WTC11 (cell line): ENCODE measurements around the gene BTBD2. TPM values are rescaled to one million over a fixed set of nuclear protein-coding genes. Genes with fewer than 3 reads are reported as not detected.
A peak's percentile ranks its signal among the peaks of the same experiment; 100 is the strongest.

Experiments
- ATAC-seq: fragments of 200-7000 bp; cut with Tn5 transposase; 2 replicates; pipeline ENCODE4 v1.10.0; 2021; ENCODE audit warnings: mild to moderate bottlenecking, moderate library complexity
- CTCF ChIA-PET: fragments of 300-600 bp; sonication (Branson Sonifier 250); formaldehyde crosslinking; loops from one replicate; lab custom pipeline; 2021; ENCODE audit warnings: antibody characterized with exemption; lab: Charles Lee
- POLR2A ChIA-PET: fragments of 350-600 bp; sonication (Branson Sonifier 250); formaldehyde crosslinking; loops from one replicate; lab custom pipeline; 2021; ENCODE audit warnings: antibody characterized with exemption; lab: Charles Lee
- DNase-seq: peaks from one replicate; pipeline ENCODE4 v3.0.0; 2021; ENCODE audit warnings: low spot score
- H3K27ac Mint-ChIP-seq: 2 replicates; pipeline ENCODE4 v1.8.0; 2021; ENCODE audit warnings: mixed read lengths
- H3K27me3 Mint-ChIP-seq: 2 replicates; pipeline ENCODE4 v1.8.0; 2021; ENCODE audit warnings: low read depth, mild to moderate bottlenecking, moderate library complexity, mixed read lengths
- H3K36me3 Mint-ChIP-seq: 2 replicates; pipeline ENCODE4 v1.8.0; 2021; ENCODE audit warnings: mixed read lengths
- H3K4me1 Mint-ChIP-seq: 2 replicates; pipeline ENCODE4 v1.8.0; 2022; ENCODE audit warnings: mixed read lengths
- H3K4me3 Mint-ChIP-seq: 2 replicates; pipeline ENCODE4 v1.8.0; 2021; ENCODE audit warnings: mild to moderate bottlenecking, moderate library complexity, mixed read lengths
- H3K9me3 Mint-ChIP-seq: 2 replicates; pipeline ENCODE4 v1.8.0; 2021; ENCODE audit warnings: mixed read lengths
- AR ChIP-seq: fragments of 250-450 bp; sonication (Bioruptor Pico); IDR thresholded peaks from 2 replicates; pipeline ENCODE4 v1.9.0; 2021; ENCODE audit warnings: mild to moderate bottlenecking
- E2F1 ChIP-seq: sonication (generic); formaldehyde crosslinking; IDR thresholded peaks from 2 replicates; pipeline ENCODE4 v1.8.0; 2022; ENCODE audit warnings: mild to moderate bottlenecking, missing genetic modification reagents
- GTF2I ChIP-seq: fragments of 250-450 bp; sonication (Bioruptor Pico); conservative IDR thresholded peaks from 2 replicates; pipeline ENCODE4 v1.4.0; 2021; ENCODE audit warnings: mild to moderate bottlenecking
- HMGXB4 ChIP-seq: sonication (generic); formaldehyde crosslinking; IDR thresholded peaks from 2 replicates; pipeline ENCODE4 v1.8.1; 2023; ENCODE audit warnings: mild to moderate bottlenecking, moderate library complexity, missing genetic modification reagents
- KAT7 ChIP-seq: sonication (generic); formaldehyde crosslinking; IDR thresholded peaks from 2 replicates; pipeline ENCODE4 v1.8.1; 2023; ENCODE audit warnings: missing genetic modification reagents, mild to moderate bottlenecking, borderline replicate concordance
- MAX ChIP-seq: sonication (generic); formaldehyde crosslinking; IDR thresholded peaks from 2 replicates; pipeline ENCODE4 v1.8.0; 2022; ENCODE audit warnings: mild to moderate bottlenecking, missing genetic modification reagents
- MLX ChIP-seq: sonication (generic); formaldehyde crosslinking; IDR thresholded peaks from 2 replicates; pipeline ENCODE4 v1.8.1; 2023; ENCODE audit warnings: mild to moderate bottlenecking, missing genetic modification reagents, moderate library complexity
- MXD4 ChIP-seq: fragments of 250-450 bp; sonication (Bioruptor Pico); IDR thresholded peaks from 2 replicates; pipeline ENCODE4 v1.8.0; 2021; ENCODE audit warnings: mild to moderate bottlenecking, moderate library complexity, borderline replicate concordance
- NR3C1 ChIP-seq: sonication (generic); formaldehyde crosslinking; conservative IDR thresholded peaks from 2 replicates; pipeline ENCODE4 v1.8.1; 2023; ENCODE audit warnings: low read depth, mild to moderate bottlenecking, missing genetic modification reagents
- ZBTB21 ChIP-seq: sonication (generic); formaldehyde crosslinking; IDR thresholded peaks from 2 replicates; pipeline ENCODE4 v1.8.1; 2023; ENCODE audit warnings: mild to moderate bottlenecking, missing genetic modification reagents, borderline replicate concordance
- ZBTB43 ChIP-seq: sonication (generic); formaldehyde crosslinking; IDR thresholded peaks from 2 replicates; pipeline ENCODE4 v1.8.1; 2023; ENCODE audit warnings: mild to moderate bottlenecking, missing genetic modification reagents
- ZNF281 ChIP-seq: sonication (generic); formaldehyde crosslinking; IDR thresholded peaks from 2 replicates; pipeline ENCODE4 v1.8.0; 2023; ENCODE audit warnings: mild to moderate bottlenecking, missing genetic modification reagents
- ZNF317 ChIP-seq: sonication (generic); formaldehyde crosslinking; IDR thresholded peaks from 2 replicates; pipeline ENCODE4 v1.8.1; 2023; ENCODE audit warnings: low read depth, mild to moderate bottlenecking, moderate library complexity, missing genetic modification reagents, borderline replicate concordance
- total RNA-seq: library from RNA; stranded (reverse); gene quantifications from 3 replicates; pipeline ENCODE4 v1.2.3, GENCODE V29; 2021

The BTBD2 gene
- total RNA-seq, 1 experiment from 2014 or later, result 106 TPM

- TF ChIP-seq AR (CRISPR knock-in tag), result no peak
- TF ChIP-seq MLX (CRISPR knock-in tag), result no peak
- TF ChIP-seq MAX (CRISPR knock-in tag), result no peak
- no peak for TF ChIP-seq HMGXB4 (CRISPR knock-in tag)
- no peak for TF ChIP-seq ZBTB43 (CRISPR knock-in tag)
- no peak for TF ChIP-seq NR3C1 (CRISPR knock-in tag)
- TF ChIP-seq E2F1, result no peak
- TF ChIP-seq ZBTB21 (CRISPR knock-in tag), result no peak
These were observed 66.0 kb downstream of the BTBD2 start (continued) for GRCh38 chr19:1949304-1950101.

- Mint-ChIP-seq H3K4me3 (no peak overlapping the region), H3K36me3 (peaks cover 3% of the 10 kb centered on the region; the same call in 1 of the 2 replicates), H3K4me1 (peaks cover 15% of the 10 kb centered on the region), H3K9me3 (no peaks in the 10 kb centered on the region), H3K27ac (no peak overlapping the region), H3K27me3 (no peaks in the 10 kb centered on the region)
- no peak for TF ChIP-seq MLX (CRISPR knock-in tag)
- no peak for TF ChIP-seq E2F1
- no peak for TF ChIP-seq KAT7 (CRISPR knock-in tag)
- no peak for TF ChIP-seq MXD4 (CRISPR knock-in tag)
- TF ChIP-seq ZNF317, result no peak
- no peak for TF ChIP-seq ZNF281 (CRISPR knock-in tag)
- TF ChIP-seq GTF2I (CRISPR knock-in tag), result no peak
- ChIA-PET POLR2A (no interaction called here), CTCF (interaction anchor here (0.7 kb wide), 1 partner anchor 94 kb away, joined by 3 read pairs; no protein-coding TSS in a partner anchor)
- DNase-seq (peak; percentile 62), ATAC-seq (peak; percentile 50)
These were observed 67.8 kb downstream of the BTBD2 start for GRCh38 chr19:1947651-1948209.
